A549 (cell line): ENCODE measurements around the gene DGKE. TPM values are rescaled to one million over a fixed set of nuclear protein-coding genes. Genes with fewer than 3 reads are reported as not detected.
A peak's percentile ranks its signal among the peaks of the same experiment; 100 is the strongest.

Source experiments
- ATAC-seq, 2 experiments: fragments of 200-7000 bp in 1 of 2; fragments of >200 bp in 1 of 2; cut with Nextera tagmentation in 1 of 2; cut with Tn5 transposase in 1 of 2; 3 replicates each; pipeline versions ENCODE4 v1.8.0 to v1.9.1; 2018 to 2020; ENCODE audit warnings: mild to moderate bottlenecking in 1 of 2, moderate library complexity in 1 of 2
- CTCF ChIA-PET: fragments of 300-600 bp; sonication (Branson Sonifier 250); formaldehyde crosslinking; extraction: SDS; loops from one replicate; lab custom pipeline; 2021; ENCODE audit warnings: antibody characterized with exemption, inconsistent platforms; lab: Yijun Ruan, JAX
- POLR2A ChIA-PET: fragments of 350-600 bp; formaldehyde crosslinking; extraction: SDS; loops from one replicate; lab custom pipeline; 2021; ENCODE audit warnings: antibody characterized with exemption, inconsistent platforms; lab: Yijun Ruan, JAX
- DNase-seq, 2 experiments: peaks; one replicate each; pipeline versions ENCODE4 v3.0.0 to v3.0.0-alpha.2; 2011 to 2016; ENCODE audit warnings: low read depth in 1 of 2, low spot score in 1 of 2
- FAIRE-seq: peaks from 2 replicates; lab custom pipeline; 2011; peaks lifted over from hg19 to GRCh38; lab: Jason Lieb, UNC
- H3K27ac ChIP-seq, 2 experiments: fragments of >200 bp; sonication (Bioruptor Twin); formaldehyde crosslinking; 3 replicates each; pipeline ENCODE4 v1.5.1; 2016 to 2017
- H3K4me1 ChIP-seq: fragments of >200 bp; sonication (Bioruptor Twin); formaldehyde crosslinking; 3 replicates; pipeline ENCODE4 v1.6.1; 2016
- H3K4me2 ChIP-seq: fragments of >200 bp; sonication (Bioruptor Twin); formaldehyde crosslinking; 3 replicates; pipeline ENCODE4 v1.6.1; 2016
- H3K4me3 ChIP-seq: fragments of >200 bp; sonication (Bioruptor Twin); formaldehyde crosslinking; 3 replicates; pipeline ENCODE4 v1.5.1; 2016
- H3K9me3 ChIP-seq: fragments of >200 bp; sonication (Bioruptor Twin); formaldehyde crosslinking; 3 replicates; pipeline ENCODE4 v1.6.1; 2016
- CEBPB ChIP-seq, 2 experiments: fragments of >200 bp in 1 of 2; sonication (Bioruptor Twin) in 1 of 2; formaldehyde crosslinking in 1 of 2; IDR thresholded peaks; 2 replicates each; pipeline ENCODE4 v1.6.1; 2012 to 2016
- CHD4 ChIP-seq: fragments of 200-600 bp; sonication (generic); IDR thresholded peaks from 2 replicates; pipeline ENCODE4 v1.6.1; 2016; ENCODE audit warnings: antibody characterized with exemption, mild to moderate bottlenecking, borderline replicate concordance
- FOSL2 ChIP-seq, 2 experiments: fragments of 450-650 bp in 1 of 2; fragments of >200 bp in 1 of 2; sonication (Bioruptor Twin) in 1 of 2; formaldehyde crosslinking; IDR thresholded peaks; 2 replicates each; pipeline versions ENCODE4 v1.5.0 to v1.6.1; 2016 to 2020; ENCODE audit warnings: mild to moderate bottlenecking in 1 of 2, moderate library complexity in 1 of 2
- HEYL ChIP-seq: fragments of 250-450 bp; sonication (Bioruptor Pico); IDR thresholded peaks from 2 replicates; pipeline ENCODE4 v1.8.0; 2021; ENCODE audit warnings: mild to moderate bottlenecking, moderate library complexity
- HOXA7 ChIP-seq: fragments of 250-450 bp; sonication (Bioruptor Pico); IDR thresholded peaks from 2 replicates; pipeline ENCODE4 v1.5.0; 2020; ENCODE audit warnings: mild to moderate bottlenecking, moderate library complexity
- JUN ChIP-seq, 2 experiments: fragments of >200 bp; sonication (Bioruptor Twin); formaldehyde crosslinking; IDR thresholded peaks; 2 replicates in 1 of 2; 3 replicates in 1 of 2; pipeline ENCODE4 v1.6.1; 2016 to 2017
- JUNB ChIP-seq: fragments of >200 bp; sonication (Bioruptor Twin); formaldehyde crosslinking; IDR thresholded peaks from 2 replicates; pipeline ENCODE4 v1.6.1; 2016
- NPAS2 ChIP-seq: fragments of 250-450 bp; sonication (Bioruptor Pico); IDR thresholded peaks from 2 replicates; pipeline ENCODE4 v1.8.0; 2022; ENCODE audit warnings: mild to moderate bottlenecking, moderate library complexity, borderline replicate concordance
- NR3C1 ChIP-seq: fragments of >200 bp; sonication (Bioruptor Twin); formaldehyde crosslinking; IDR thresholded peaks from 3 replicates; pipeline ENCODE4 v1.6.1; 2017
- RARB ChIP-seq: fragments of 250-450 bp; sonication (Bioruptor Pico); IDR thresholded peaks from 2 replicates; pipeline ENCODE4 v1.8.0; 2021; ENCODE audit warnings: mild to moderate bottlenecking, moderate library complexity
- RCOR1 ChIP-seq: fragments of 150-350 bp; IDR thresholded peaks from 2 replicates; pipeline ENCODE4 v1.6.1; 2014; ENCODE audit warnings: antibody characterized with exemption, low read length, low read depth
- TP53 ChIP-seq: fragments of 250-450 bp; sonication (Bioruptor Pico); IDR thresholded peaks from 2 replicates; pipeline ENCODE4 v1.5.0; 2021; ENCODE audit warnings: mild to moderate bottlenecking, moderate library complexity
- ZSCAN20 ChIP-seq: fragments of 250-450 bp; sonication (Bioruptor Pico); IDR thresholded peaks from 2 replicates; pipeline ENCODE4 v1.8.0; 2022; ENCODE audit warnings: mild to moderate bottlenecking, moderate library complexity
- WGBS: methylation state at CpG from one replicate; pipeline ENCODE4 v1.1.6; 2017; ENCODE audit errors: missing lambda C conversion rate; 5-methylcytosine and 5-hydroxymethylcytosine counted together
- polyA plus RNA-seq, 4 experiments: library from polyadenylated mRNA; depleted of rRNA in 3 of 4; stranded (reverse); fragments of >200 nt; fragmentation: RNase III in 1 of 4; extraction: RNeasy Plus Mini Kit Qiagen cat#74134 plus additional on column Dnase treatment in 1 of 4; gene quantifications; 2 replicates in 3 of 4; 3 replicates in 1 of 4; pipeline ENCODE4 v1.2.3, GENCODE V29; 2011 to 2017
- TF ChIP-seq, protein P1 (sequence below): fragments of >200 bp; sonication (Bioruptor Twin); formaldehyde crosslinking; IDR thresholded peaks from 3 replicates; pipeline ENCODE4 v1.6.1; 2016
- TF ChIP-seq, protein P2 (sequence below): fragments of >200 bp; sonication (Bioruptor Twin); formaldehyde crosslinking; IDR thresholded peaks from 3 replicates; pipeline ENCODE4 v1.5.1; 2016
- TF ChIP-seq, protein P3 (sequence below): IDR thresholded peaks from 2 replicates; pipeline ENCODE4 v1.6.1; 2012; ENCODE audit warnings: low read depth, borderline replicate concordance
- TF ChIP-seq, protein P4 (sequence below): fragments of 450-650 bp; IDR thresholded peaks from 2 replicates; pipeline ENCODE4 v1.6.1; 2014; ENCODE audit warnings: antibody characterized with exemption
- TF ChIP-seq, protein P5 (sequence below): IDR thresholded peaks from 2 replicates; pipeline ENCODE4 v1.6.1; 2012
- TF ChIP-seq, protein P6 (sequence below): fragments of 250-450 bp; sonication (Bioruptor Pico); IDR thresholded peaks from 2 replicates; pipeline ENCODE4 v1.5.0; 2021; ENCODE audit warnings: mild to moderate bottlenecking, moderate library complexity, borderline replicate concordance

DGKE gene
- polyA plus RNA-seq, 2 of the 4 experiments (the other 2 are of a cell fraction): 3.4 to 4.6 TPM

DNA sequence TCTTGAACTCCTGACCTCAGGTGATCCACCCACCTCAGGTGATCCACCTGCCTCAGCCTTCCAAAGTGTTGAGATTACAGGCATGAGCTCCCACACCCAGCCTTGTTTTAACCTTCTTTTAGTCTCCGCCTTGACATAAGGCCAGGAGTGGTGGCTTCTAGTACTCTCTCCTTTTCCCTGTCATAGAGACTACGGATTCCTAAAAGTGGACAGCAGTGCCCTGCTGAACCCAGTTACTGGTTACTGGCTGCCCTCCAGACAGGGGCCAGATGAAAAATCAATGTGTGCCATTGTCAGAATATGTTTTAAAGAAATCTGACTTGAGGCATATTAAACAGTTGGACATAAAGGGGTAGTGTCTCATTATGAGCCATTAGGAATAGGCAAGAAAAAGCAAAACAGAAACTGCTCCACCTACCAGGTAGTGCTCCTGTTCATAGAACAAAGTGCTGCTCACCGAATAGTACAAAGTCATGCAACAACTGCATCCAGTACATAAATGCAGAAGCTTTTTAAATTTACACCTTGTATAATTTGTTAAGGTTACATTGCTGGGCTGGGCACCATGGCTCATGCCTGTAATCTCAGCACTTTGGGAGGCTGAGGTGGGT lies 47.8 kb downstream of the DGKE start:
- TF ChIP-seq HOXA7 (CRISPR knock-in tag): no peak
- FAIRE-seq (no peak), ATAC-seq (no peak), DNase-seq (no peak)
- H3K4me2 ChIP-seq: no peak overlapping the region
- POLR2A ChIA-PET: no interaction called here
- no peaks in the 10 kb centered on the region for H3K9me3 ChIP-seq
- 92% methylated on average over 3 of the region's 3 CpGs for WGBS
- CTCF ChIA-PET: interaction anchor here (0.9 to 2.1 kb wide), 3 partner anchors 12 to 62 kb away, joined by 4 to 6 read pairs (median 4); no protein-coding TSS in a partner anchor
- H3K4me3 ChIP-seq: no peak overlapping the region
- H3K4me1 ChIP-seq: no peaks in the 10 kb centered on the region
- no peak overlapping the region for H3K27ac ChIP-seq

DNA sequence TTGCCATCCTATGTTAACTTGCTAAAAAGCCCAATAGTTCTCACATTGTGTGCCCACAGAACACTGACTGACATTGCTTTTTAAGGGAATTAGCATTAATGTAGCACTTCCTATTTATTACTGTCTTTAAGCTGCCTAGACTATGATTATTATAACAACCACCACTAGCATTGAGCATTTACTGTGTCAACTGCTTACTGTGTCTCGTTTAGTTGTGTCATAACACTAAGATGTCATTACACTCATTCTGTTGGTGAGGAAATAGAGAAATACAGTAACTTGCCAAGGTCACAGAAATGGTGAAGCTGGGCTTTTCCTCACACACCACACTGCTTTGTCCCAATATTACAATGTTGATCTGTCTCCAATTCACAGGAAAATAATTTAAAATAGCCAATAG lies 49.7 kb downstream of the DGKE start:
- no peak overlapping the region for H3K4me2 ChIP-seq
- CTCF ChIA-PET: interaction anchor here (0.6 to 2.2 kb wide), 4 partner anchors 10 to 1017 kb away, joined by 3 to 5 read pairs (median 4); no protein-coding TSS in a partner anchor
- no peak overlapping the region for H3K27ac ChIP-seq
- ATAC-seq (no peak), FAIRE-seq (no peak), DNase-seq (no peak)
- POLR2A ChIA-PET: interaction anchor here (2.1 kb wide), 1 partner anchor 30 kb away, joined by 6 read pairs; the partner anchor contains the start of gene TRIM25
- no peaks in the 10 kb centered on the region for H3K4me1 ChIP-seq
- no peak overlapping the region for H3K4me3 ChIP-seq
- WGBS: 54% methylated on average over 1 of the region's 1 CpG
- peaks cover 13% of the 10 kb centered on the region for H3K9me3 ChIP-seq
- TF ChIP-seq RARB (no peak), FOSL2 (IDR thresholded peaks at IDR 0.05) (no peak), FOSL2 (CRISPR knock-in tag; IDR thresholded peaks at IDR 0.05) (no peak), HEYL (CRISPR knock-in tag) (no peak)
- TF ChIP-seq, protein P1, sequence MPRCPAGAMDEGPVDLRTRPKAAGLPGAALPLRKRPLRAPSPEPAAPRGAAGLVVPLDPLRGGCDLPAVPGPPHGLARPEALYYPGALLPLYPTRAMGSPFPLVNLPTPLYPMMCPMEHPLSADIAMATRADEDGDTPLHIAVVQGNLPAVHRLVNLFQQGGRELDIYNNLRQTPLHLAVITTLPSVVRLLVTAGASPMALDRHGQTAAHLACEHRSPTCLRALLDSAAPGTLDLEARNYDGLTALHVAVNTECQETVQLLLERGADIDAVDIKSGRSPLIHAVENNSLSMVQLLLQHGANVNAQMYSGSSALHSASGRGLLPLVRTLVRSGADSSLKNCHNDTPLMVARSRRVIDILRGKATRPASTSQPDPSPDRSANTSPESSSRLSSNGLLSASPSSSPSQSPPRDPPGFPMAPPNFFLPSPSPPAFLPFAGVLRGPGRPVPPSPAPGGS: no peak
- TF ChIP-seq, all 56 proteins: peak for 0

DNA sequence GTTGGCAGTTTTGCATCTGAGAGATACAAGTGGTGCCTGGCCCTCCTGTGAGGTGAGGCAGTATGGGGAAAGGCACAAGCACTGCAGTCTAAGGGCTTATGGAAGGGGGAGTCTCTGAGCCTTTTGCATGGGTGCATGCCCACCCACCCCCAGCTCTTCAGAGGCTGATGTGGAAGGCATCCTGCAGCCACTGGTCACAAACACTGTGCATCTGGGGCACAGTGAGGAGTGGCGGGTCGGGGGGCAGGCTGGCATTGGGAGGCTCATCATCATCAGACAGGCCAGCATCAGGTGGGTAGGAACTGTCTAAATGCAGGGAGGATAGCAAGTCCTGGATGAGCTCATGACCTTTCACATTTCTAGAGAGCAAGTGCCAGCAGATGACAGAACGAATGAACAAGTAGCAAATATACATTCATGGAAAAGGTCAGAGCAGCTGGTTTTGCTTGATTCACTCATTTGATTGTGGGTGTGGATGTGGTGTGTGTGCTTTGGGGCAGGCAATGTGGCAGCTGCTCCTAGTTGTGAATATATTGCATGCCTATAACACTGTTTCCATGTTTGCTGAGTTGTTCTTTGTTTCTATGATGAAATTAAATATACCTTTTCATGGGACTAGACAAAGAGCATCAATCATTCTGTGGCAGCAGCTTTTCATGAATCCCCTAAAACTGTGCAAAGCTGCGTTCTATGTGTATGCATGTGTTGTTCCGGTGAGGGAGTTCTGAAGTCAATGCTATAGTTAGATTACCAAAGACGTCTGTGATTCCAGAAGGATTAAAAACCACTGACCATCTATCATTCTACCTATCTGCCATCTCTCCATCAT lies 50.7 kb downstream of the DGKE start:
- ChIA-PET POLR2A (interaction anchor here (2.1 kb wide), 1 partner anchor 29 kb away, joined by 6 read pairs; the partner anchor contains the start of gene TRIM25), CTCF (interaction anchor here (1.2 to 2.2 kb wide), 3 partner anchors 9 to 65 kb away, joined by 4 to 5 read pairs (median 5); no protein-coding TSS in a partner anchor)
- Histone ChIP-seq H3K4me2 (no peak overlapping the region), H3K4me1 (no peaks in the 10 kb centered on the region), H3K27ac (no peak overlapping the region), H3K9me3 (peaks cover 16% of the 10 kb centered on the region), H3K4me3 (no peak overlapping the region)
- 81% methylated on average over 6 of the region's 6 CpGs for WGBS
- DNase-seq: no peak
- peak; percentile 23 to 34; a peak in 4 of 6 replicates for ATAC-seq
- TF ChIP-seq HOXA7 (CRISPR knock-in tag): no peak
- no peak for TF ChIP-seq JUN (IDR thresholded peaks at IDR 0.05)
- no peak for TF ChIP-seq NR3C1
- TF ChIP-seq CEBPB (IDR thresholded peaks at IDR 0.05): no peak
- no peak for TF ChIP-seq CHD4
- TF ChIP-seq, protein P2, sequence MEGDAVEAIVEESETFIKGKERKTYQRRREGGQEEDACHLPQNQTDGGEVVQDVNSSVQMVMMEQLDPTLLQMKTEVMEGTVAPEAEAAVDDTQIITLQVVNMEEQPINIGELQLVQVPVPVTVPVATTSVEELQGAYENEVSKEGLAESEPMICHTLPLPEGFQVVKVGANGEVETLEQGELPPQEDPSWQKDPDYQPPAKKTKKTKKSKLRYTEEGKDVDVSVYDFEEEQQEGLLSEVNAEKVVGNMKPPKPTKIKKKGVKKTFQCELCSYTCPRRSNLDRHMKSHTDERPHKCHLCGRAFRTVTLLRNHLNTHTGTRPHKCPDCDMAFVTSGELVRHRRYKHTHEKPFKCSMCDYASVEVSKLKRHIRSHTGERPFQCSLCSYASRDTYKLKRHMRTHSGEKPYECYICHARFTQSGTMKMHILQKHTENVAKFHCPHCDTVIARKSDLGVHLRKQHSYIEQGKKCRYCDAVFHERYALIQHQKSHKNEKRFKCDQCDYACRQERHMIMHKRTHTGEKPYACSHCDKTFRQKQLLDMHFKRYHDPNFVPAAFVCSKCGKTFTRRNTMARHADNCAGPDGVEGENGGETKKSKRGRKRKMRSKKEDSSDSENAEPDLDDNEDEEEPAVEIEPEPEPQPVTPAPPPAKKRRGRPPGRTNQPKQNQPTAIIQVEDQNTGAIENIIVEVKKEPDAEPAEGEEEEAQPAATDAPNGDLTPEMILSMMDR: no peak
- TF ChIP-seq, protein P3, sequence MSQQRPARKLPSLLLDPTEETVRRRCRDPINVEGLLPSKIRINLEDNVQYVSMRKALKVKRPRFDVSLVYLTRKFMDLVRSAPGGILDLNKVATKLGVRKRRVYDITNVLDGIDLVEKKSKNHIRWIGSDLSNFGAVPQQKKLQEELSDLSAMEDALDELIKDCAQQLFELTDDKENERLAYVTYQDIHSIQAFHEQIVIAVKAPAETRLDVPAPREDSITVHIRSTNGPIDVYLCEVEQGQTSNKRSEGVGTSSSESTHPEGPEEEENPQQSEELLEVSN: no peak
- no peak for TF ChIP-seq NPAS2 (CRISPR knock-in tag)
- TF ChIP-seq, protein P4, sequence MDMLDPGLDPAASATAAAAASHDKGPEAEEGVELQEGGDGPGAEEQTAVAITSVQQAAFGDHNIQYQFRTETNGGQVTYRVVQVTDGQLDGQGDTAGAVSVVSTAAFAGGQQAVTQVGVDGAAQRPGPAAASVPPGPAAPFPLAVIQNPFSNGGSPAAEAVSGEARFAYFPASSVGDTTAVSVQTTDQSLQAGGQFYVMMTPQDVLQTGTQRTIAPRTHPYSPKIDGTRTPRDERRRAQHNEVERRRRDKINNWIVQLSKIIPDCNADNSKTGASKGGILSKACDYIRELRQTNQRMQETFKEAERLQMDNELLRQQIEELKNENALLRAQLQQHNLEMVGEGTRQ: no peak
- no peak for TF ChIP-seq TP53 (CRISPR knock-in tag)
- TF ChIP-seq RARB: no peak
- no peak for TF ChIP-seq JUNB
- TF ChIP-seq, protein P5, sequence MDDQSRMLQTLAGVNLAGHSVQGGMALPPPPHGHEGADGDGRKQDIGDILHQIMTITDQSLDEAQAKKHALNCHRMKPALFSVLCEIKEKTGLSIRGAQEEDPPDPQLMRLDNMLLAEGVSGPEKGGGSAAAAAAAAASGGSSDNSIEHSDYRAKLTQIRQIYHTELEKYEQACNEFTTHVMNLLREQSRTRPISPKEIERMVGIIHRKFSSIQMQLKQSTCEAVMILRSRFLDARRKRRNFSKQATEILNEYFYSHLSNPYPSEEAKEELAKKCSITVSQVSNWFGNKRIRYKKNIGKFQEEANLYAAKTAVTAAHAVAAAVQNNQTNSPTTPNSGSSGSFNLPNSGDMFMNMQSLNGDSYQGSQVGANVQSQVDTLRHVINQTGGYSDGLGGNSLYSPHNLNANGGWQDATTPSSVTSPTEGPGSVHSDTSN: no peak
- no peak for TF ChIP-seq ZSCAN20 (CRISPR knock-in tag)
- TF ChIP-seq, protein P6, sequence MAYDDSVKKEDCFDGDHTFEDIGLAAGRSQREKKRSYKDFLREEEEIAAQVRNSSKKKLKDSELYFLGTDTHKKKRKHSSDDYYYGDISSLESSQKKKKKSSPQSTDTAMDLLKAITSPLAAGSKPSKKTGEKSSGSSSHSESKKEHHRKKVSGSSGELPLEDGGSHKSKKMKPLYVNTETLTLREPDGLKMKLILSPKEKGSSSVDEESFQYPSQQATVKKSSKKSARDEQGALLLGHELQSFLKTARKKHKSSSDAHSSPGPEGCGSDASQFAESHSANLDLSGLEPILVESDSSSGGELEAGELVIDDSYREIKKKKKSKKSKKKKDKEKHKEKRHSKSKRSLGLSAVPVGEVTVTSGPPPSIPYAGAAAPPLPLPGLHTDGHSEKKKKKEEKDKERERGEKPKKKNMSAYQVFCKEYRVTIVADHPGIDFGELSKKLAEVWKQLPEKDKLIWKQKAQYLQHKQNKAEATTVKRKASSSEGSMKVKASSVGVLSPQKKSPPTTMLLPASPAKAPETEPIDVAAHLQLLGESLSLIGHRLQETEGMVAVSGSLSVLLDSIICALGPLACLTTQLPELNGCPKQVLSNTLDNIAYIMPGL (CRISPR knock-in tag): no peak
- TF ChIP-seq RCOR1: no peak
- no peak for FAIRE-seq
